Body of pancreas (tissue), 4 donors: ENCODE measurements around the gene PCBP3.

Experiments used
- POLR2A ChIP-seq, 3 donors: fragments of 450-650 bp; IDR thresholded peaks; one replicate each; pipeline ENCODE4 v1.6.1; 2016; ENCODE audit warnings: antibody characterized with exemption in 3 of 3, mild to moderate bottlenecking in 2 of 3
- TF ChIP-seq, protein P1 (sequence below), 7 experiments: fragments of 450-650 bp in 4 of 7; fragments of 200-600 bp in 3 of 7; sonication (generic) in 3 of 7; IDR thresholded peaks; one replicate each; pipeline ENCODE4 v1.5.1; 2016 to 2019; ENCODE audit warnings: antibody characterized with exemption in 7 of 7

- TF ChIP-seq, protein P1, sequence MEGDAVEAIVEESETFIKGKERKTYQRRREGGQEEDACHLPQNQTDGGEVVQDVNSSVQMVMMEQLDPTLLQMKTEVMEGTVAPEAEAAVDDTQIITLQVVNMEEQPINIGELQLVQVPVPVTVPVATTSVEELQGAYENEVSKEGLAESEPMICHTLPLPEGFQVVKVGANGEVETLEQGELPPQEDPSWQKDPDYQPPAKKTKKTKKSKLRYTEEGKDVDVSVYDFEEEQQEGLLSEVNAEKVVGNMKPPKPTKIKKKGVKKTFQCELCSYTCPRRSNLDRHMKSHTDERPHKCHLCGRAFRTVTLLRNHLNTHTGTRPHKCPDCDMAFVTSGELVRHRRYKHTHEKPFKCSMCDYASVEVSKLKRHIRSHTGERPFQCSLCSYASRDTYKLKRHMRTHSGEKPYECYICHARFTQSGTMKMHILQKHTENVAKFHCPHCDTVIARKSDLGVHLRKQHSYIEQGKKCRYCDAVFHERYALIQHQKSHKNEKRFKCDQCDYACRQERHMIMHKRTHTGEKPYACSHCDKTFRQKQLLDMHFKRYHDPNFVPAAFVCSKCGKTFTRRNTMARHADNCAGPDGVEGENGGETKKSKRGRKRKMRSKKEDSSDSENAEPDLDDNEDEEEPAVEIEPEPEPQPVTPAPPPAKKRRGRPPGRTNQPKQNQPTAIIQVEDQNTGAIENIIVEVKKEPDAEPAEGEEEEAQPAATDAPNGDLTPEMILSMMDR (IDR thresholded peaks at IDR 0.05), result no peak
- no peak for TF ChIP-seq POLR2A (IDR thresholded peaks at IDR 0.05)
These were observed 276.1 kb downstream of the PCBP3 start for GRCh38 chr21:45919593-45919992.
